H9 (cell line): ENCODE results near the gene HMGCLL1. TPM values are rescaled to one million over a fixed set of nuclear protein-coding genes. Genes with fewer than 3 reads are reported as not detected.

ENCODE experiments used
- DNase-seq: peaks from one replicate; pipeline ENCODE4 v3.0.0-alpha.2; 2017
- H2AFZ ChIP-seq: one replicate; pipeline ENCODE4 v1.6.1; 2013; ENCODE audit warnings: mild to moderate bottlenecking, low read length, control low read depth, moderate library complexity
- H2AK5ac ChIP-seq: 2 replicates; pipeline ENCODE4 v1.6.1; 2013; ENCODE audit warnings: low read length, control low read depth, mixed read lengths; ENCODE audit not compliant: insufficient read length
- H2BK120ac ChIP-seq: one replicate; pipeline ENCODE4 v1.6.1; 2013; ENCODE audit warnings: low read depth, mild to moderate bottlenecking, low read length, control low read depth, inconsistent platforms; ENCODE audit not compliant: poor library complexity, severe bottlenecking
- H2BK12ac ChIP-seq: 2 replicates; pipeline ENCODE4 v1.6.1; 2013; ENCODE audit warnings: low read length, control low read depth, mixed read lengths, low read depth; ENCODE audit not compliant: insufficient read length
- H2BK15ac ChIP-seq: 2 replicates; pipeline ENCODE4 v1.6.1; 2013; ENCODE audit warnings: low read depth, low read length, control low read depth
- H2BK20ac ChIP-seq: one replicate; pipeline ENCODE4 v1.6.1; 2013; ENCODE audit warnings: low read depth, mild to moderate bottlenecking, low read length, control low read depth, inconsistent platforms; ENCODE audit not compliant: poor library complexity, severe bottlenecking
- H2BK5ac ChIP-seq: 2 replicates; pipeline ENCODE4 v1.6.1; 2013; ENCODE audit warnings: low read length, control low read depth, mixed read lengths; ENCODE audit not compliant: insufficient read length
- H3K14ac ChIP-seq: 2 replicates; pipeline ENCODE4 v1.6.1; 2013; ENCODE audit warnings: low read length, control low read depth; ENCODE audit not compliant: insufficient read depth
- H3K18ac ChIP-seq: 2 replicates; pipeline ENCODE4 v1.6.1; 2013; ENCODE audit warnings: low read depth, mild to moderate bottlenecking, mixed read lengths, low read length, control low read depth; ENCODE audit not compliant: insufficient read length
- H3K23ac ChIP-seq: 2 replicates; pipeline ENCODE4 v1.6.1; 2013; ENCODE audit warnings: low read length, control low read depth, mixed read lengths, low read depth; ENCODE audit not compliant: insufficient read length
- H3K23me2 ChIP-seq: 2 replicates; pipeline ENCODE4 v1.6.1; 2013; ENCODE audit warnings: low read depth, mild to moderate bottlenecking, mixed read lengths, low read length, control low read depth; ENCODE audit not compliant: insufficient read length, poor library complexity, severe bottlenecking
- H3K27ac ChIP-seq: 2 replicates; pipeline ENCODE4 v1.5.1; 2013; ENCODE audit warnings: low read length, control low read depth, mixed read lengths, low read depth; ENCODE audit not compliant: insufficient read length
- H3K27me3 ChIP-seq: 2 replicates; pipeline ENCODE4 v1.6.1; 2013; ENCODE audit warnings: low read length, control low read depth, inconsistent platforms; ENCODE audit not compliant: insufficient read depth
- H3K4ac ChIP-seq: 2 replicates; pipeline ENCODE4 v1.6.1; 2013; ENCODE audit warnings: low read depth, mild to moderate bottlenecking, control low read depth, inconsistent platforms, low read length, moderate library complexity
- H3K4me1 ChIP-seq: 2 replicates; pipeline ENCODE4 v1.6.1; 2013; ENCODE audit warnings: low read length, control low read depth, inconsistent platforms; ENCODE audit not compliant: insufficient read depth
- H3K4me2 ChIP-seq: 2 replicates; pipeline ENCODE4 v1.6.1; 2013; ENCODE audit warnings: low read length, control low read depth, mixed read lengths; ENCODE audit not compliant: insufficient read length, insufficient read depth
- H3K56ac ChIP-seq: 2 replicates; pipeline ENCODE4 v1.6.1; 2013; ENCODE audit warnings: low read depth, mild to moderate bottlenecking, mixed read lengths, low read length, control low read depth; ENCODE audit not compliant: insufficient read length
- H3K79me1 ChIP-seq: 2 replicates; pipeline ENCODE4 v1.6.1; 2013; ENCODE audit warnings: low read depth, mild to moderate bottlenecking, moderate library complexity, low read length, control low read depth, inconsistent platforms; ENCODE audit not compliant: insufficient read depth, poor library complexity, severe bottlenecking
- H3K79me2 ChIP-seq: 2 replicates; pipeline ENCODE4 v1.6.1; 2013; ENCODE audit warnings: low read length, control low read depth, inconsistent platforms; ENCODE audit not compliant: insufficient read depth
- H3K9ac ChIP-seq: 2 replicates; pipeline ENCODE4 v1.6.1; 2013; ENCODE audit warnings: low read length, control low read depth, mixed read lengths; ENCODE audit not compliant: insufficient read length; ENCODE audit errors: extremely low read depth
- H3K9me3 ChIP-seq: one replicate; pipeline ENCODE4 v1.6.1; 2013; ENCODE audit warnings: low read depth, low read length, inconsistent platforms; ENCODE audit not compliant: control insufficient read depth
- H3T11ph ChIP-seq: one replicate; pipeline ENCODE4 v1.6.1; 2013; ENCODE audit warnings: mild to moderate bottlenecking, low read length, control low read depth, inconsistent platforms
- H4K20me1 ChIP-seq: one replicate; pipeline ENCODE4 v1.6.1; 2013; ENCODE audit not compliant: control insufficient read depth, insufficient read length, insufficient read depth
- H4K5ac ChIP-seq: 2 replicates; pipeline ENCODE4 v1.6.1; 2013; ENCODE audit warnings: low read depth, mild to moderate bottlenecking, mixed read lengths, low read length, control low read depth; ENCODE audit not compliant: insufficient read length
- H4K8ac ChIP-seq: replicated peaks from 2 replicates; pipeline ENCODE4 v1.6.1; 2013; ENCODE audit warnings: low read length, control low read depth, mixed read lengths, low read depth; ENCODE audit not compliant: insufficient read length
- H4K91ac ChIP-seq: 2 replicates; pipeline ENCODE4 v1.6.1; 2013; ENCODE audit warnings: low read depth, mild to moderate bottlenecking, moderate library complexity, mixed read lengths, low read length, control low read depth; ENCODE audit not compliant: insufficient read length
- H3K27ac Mint-ChIP-seq, 3 experiments: 2 replicates in 2 of 3; 3 replicates in 1 of 3; pipeline ENCODE4 v1.8.0; 2020 to 2021; ENCODE audit warnings: mixed read lengths in 3 of 3, mild to moderate bottlenecking in 1 of 3, moderate library complexity in 1 of 3
- H3K27me3 Mint-ChIP-seq: 2 replicates; pipeline ENCODE4 v1.8.0; 2021; ENCODE audit warnings: low read depth, mild to moderate bottlenecking, moderate library complexity, mixed read lengths
- H3K36me3 Mint-ChIP-seq, 3 experiments: 2 replicates in 2 of 3; 3 replicates in 1 of 3; pipeline ENCODE4 v1.8.0; 2020 to 2021; ENCODE audit warnings: low read depth in 3 of 3, mixed read lengths in 3 of 3; ENCODE audit not compliant: insufficient read depth in 1 of 3
- H3K4me1 Mint-ChIP-seq, 2 experiments: 2 replicates each; pipeline ENCODE4 v1.8.0; 2020; ENCODE audit warnings: mixed read lengths in 2 of 2
- H3K4me3 Mint-ChIP-seq, 2 experiments: 2 replicates in 1 of 2; 3 replicates in 1 of 2; pipeline ENCODE4 v1.8.0; 2020 to 2021; ENCODE audit warnings: mild to moderate bottlenecking in 2 of 2, mixed read lengths in 2 of 2, moderate library complexity in 1 of 2
- H3K9me3 Mint-ChIP-seq, 2 experiments: 2 replicates in 1 of 2; 3 replicates in 1 of 2; pipeline ENCODE4 v1.8.0; 2020; ENCODE audit warnings: mild to moderate bottlenecking in 2 of 2, mixed read lengths in 2 of 2, moderate library complexity in 1 of 2
- WGBS: extraction: QIAGEN DNeasy Blood & Tissue Kit; methylation state at CpG from one replicate; pipeline ENCODE4 v1.1.7; 2013; ENCODE audit warnings: missing lambda C conversion rate, low lambda C conversion rate, mixed read lengths; ENCODE audit not compliant: insufficient read length; ENCODE audit errors: extremely low coverage; 5-methylcytosine and 5-hydroxymethylcytosine counted together
- total RNA-seq: library from RNA; stranded (reverse); gene quantifications from 2 replicates; pipeline ENCODE4 v1.2.1, GENCODE V29; 2021
- TF ChIP-seq, protein P1 (sequence below): fragments of 200-600 bp; sonication (generic); conservative IDR thresholded peaks from 3 replicates; pipeline ENCODE4 v1.8.0; 2021; ENCODE audit warnings: antibody characterized with exemption, mild to moderate bottlenecking

Gene HMGCLL1
- total RNA-seq, 1 experiment from 2014 or later: 0.24 TPM

DNA sequence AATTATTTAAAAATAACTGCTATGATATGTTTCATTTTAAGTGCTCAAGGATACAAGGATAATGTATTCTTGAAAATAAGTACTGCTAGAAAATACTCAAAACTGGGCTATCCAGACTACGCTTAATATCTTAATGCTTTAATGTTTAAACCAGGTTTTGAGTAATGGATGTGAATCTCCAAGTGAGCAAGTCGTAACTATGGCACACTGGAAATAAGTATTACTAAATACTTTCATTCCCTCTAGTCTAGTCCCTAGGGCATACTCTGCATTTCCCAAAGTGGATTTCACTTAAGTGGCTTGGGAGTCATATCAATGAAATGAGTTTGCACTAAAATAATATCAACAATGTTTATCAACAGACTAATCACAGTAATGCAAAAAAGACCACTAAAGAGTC, 48.1 kb downstream of the HMGCLL1 start:
- Mint-ChIP-seq H3K36me3 (no peaks in the 10 kb centered on the region), H3K4me1 (no peaks in the 10 kb centered on the region), H3K4me3 (no peak overlapping the region), H3K27me3 (no peaks in the 10 kb centered on the region), H3K9me3 (no peaks in the 10 kb centered on the region), H3K27ac (no peak overlapping the region)
- no peak overlapping the region for H3K18ac ChIP-seq
- DNase-seq: no peak
- H4K8ac ChIP-seq: no peak overlapping the region
- no peaks in the 10 kb centered on the region for H4K20me1 ChIP-seq
- H3K9ac ChIP-seq: no peak overlapping the region
- no peaks in the 10 kb centered on the region for H3K27me3 ChIP-seq
- H3K14ac ChIP-seq: no peak overlapping the region
- H2AFZ ChIP-seq: no peak overlapping the region
- no peak overlapping the region for H3K56ac ChIP-seq
- no peak overlapping the region for H4K91ac ChIP-seq
- H3K4me2 ChIP-seq: no peak overlapping the region
- no CpG with 5 or more reads among the region's 2 CpGs for WGBS
- no peak overlapping the region for H3K27ac ChIP-seq
- no peaks in the 10 kb centered on the region for H3K9me3 ChIP-seq
- H3K23ac ChIP-seq: no peak overlapping the region
- H2BK12ac ChIP-seq: no peak overlapping the region
- TF ChIP-seq, protein P1, sequence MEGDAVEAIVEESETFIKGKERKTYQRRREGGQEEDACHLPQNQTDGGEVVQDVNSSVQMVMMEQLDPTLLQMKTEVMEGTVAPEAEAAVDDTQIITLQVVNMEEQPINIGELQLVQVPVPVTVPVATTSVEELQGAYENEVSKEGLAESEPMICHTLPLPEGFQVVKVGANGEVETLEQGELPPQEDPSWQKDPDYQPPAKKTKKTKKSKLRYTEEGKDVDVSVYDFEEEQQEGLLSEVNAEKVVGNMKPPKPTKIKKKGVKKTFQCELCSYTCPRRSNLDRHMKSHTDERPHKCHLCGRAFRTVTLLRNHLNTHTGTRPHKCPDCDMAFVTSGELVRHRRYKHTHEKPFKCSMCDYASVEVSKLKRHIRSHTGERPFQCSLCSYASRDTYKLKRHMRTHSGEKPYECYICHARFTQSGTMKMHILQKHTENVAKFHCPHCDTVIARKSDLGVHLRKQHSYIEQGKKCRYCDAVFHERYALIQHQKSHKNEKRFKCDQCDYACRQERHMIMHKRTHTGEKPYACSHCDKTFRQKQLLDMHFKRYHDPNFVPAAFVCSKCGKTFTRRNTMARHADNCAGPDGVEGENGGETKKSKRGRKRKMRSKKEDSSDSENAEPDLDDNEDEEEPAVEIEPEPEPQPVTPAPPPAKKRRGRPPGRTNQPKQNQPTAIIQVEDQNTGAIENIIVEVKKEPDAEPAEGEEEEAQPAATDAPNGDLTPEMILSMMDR: no peak
- no peaks in the 10 kb centered on the region for H3K23me2 ChIP-seq
- no peak overlapping the region for H2BK15ac ChIP-seq
- no peak overlapping the region for H3T11ph ChIP-seq
- H2BK5ac ChIP-seq: no peak overlapping the region
- no peaks in the 10 kb centered on the region for H3K79me1 ChIP-seq
- no peak overlapping the region for H3K4ac ChIP-seq
- no peak overlapping the region for H2AK5ac ChIP-seq
- no peak overlapping the region for H2BK120ac ChIP-seq
- H3K79me2 ChIP-seq: no peaks in the 10 kb centered on the region
- no peak overlapping the region for H2BK20ac ChIP-seq
- H4K5ac ChIP-seq: no peak overlapping the region
- no peaks in the 10 kb centered on the region for H3K4me1 ChIP-seq
